ENCODE results near the gene MLXIP. TPM values are rescaled to one million over a fixed set of nuclear protein-coding genes. Genes with fewer than 3 reads are reported as not detected.

The MLXIP gene, protein sequence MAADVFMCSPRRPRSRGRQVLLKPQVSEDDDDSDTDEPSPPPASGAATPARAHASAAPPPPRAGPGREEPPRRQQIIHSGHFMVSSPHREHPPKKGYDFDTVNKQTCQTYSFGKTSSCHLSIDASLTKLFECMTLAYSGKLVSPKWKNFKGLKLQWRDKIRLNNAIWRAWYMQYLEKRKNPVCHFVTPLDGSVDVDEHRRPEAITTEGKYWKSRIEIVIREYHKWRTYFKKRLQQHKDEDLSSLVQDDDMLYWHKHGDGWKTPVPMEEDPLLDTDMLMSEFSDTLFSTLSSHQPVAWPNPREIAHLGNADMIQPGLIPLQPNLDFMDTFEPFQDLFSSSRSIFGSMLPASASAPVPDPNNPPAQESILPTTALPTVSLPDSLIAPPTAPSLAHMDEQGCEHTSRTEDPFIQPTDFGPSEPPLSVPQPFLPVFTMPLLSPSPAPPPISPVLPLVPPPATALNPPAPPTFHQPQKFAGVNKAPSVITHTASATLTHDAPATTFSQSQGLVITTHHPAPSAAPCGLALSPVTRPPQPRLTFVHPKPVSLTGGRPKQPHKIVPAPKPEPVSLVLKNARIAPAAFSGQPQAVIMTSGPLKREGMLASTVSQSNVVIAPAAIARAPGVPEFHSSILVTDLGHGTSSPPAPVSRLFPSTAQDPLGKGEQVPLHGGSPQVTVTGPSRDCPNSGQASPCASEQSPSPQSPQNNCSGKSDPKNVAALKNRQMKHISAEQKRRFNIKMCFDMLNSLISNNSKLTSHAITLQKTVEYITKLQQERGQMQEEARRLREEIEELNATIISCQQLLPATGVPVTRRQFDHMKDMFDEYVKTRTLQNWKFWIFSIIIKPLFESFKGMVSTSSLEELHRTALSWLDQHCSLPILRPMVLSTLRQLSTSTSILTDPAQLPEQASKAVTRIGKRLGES
- total RNA-seq (67.6 TPM), polyA plus RNA-seq (ENCODE audit: insufficient read depth, low read depth, low replicate concordance) (10.9 TPM)
- long read RNA-seq, donor 1, full-length matches to known transcripts = 1 of 1 reads
- long read RNA-seq, donor 1, partial matches to known transcripts = 0 of 1 reads
- long read RNA-seq, donor 1, other reads (novel, unspliced or antisense) = 0 of 1 reads
- long read RNA-seq, donor 2, partial matches to known transcripts = 23 of 23 reads
- long read RNA-seq, donor 2, other reads (novel, unspliced or antisense) = 0 of 23 reads
- long read RNA-seq, donor 3, full-length matches to known transcripts = 2 of 2 reads
- long read RNA-seq, donor 3, partial matches to known transcripts = 0 of 2 reads
- long read RNA-seq, donor 3, other reads (novel, unspliced or antisense) = 0 of 2 reads
- long read RNA-seq, donor 4 = 0 reads
- long read RNA-seq, donor 5 = 0 reads
- long read RNA-seq, donor 6 = 0 reads
- long read RNA-seq, donor 7, full-length matches to known transcripts = 30 of 133 reads
- long read RNA-seq, donor 7, partial matches to known transcripts = 55 of 133 reads
- long read RNA-seq, donor 7, other reads (novel, unspliced or antisense) = 48 of 133 reads
- long read RNA-seq, donor 8, full-length matches to known transcripts = 2 of 2 reads
- long read RNA-seq, donor 8, partial matches to known transcripts = 0 of 2 reads
- long read RNA-seq, donor 8, other reads (novel, unspliced or antisense) = 0 of 2 reads
- long read RNA-seq, donor 9, full-length matches to known transcripts = 1 of 1 reads
- long read RNA-seq, donor 9, partial matches to known transcripts = 0 of 1 reads
- long read RNA-seq, donor 9, other reads (novel, unspliced or antisense) = 0 of 1 reads
- long read RNA-seq, donor 10, full-length matches to known transcripts = 3 of 8 reads
- long read RNA-seq, donor 10, partial matches to known transcripts = 5 of 8 reads
- long read RNA-seq, donor 10, other reads (novel, unspliced or antisense) = 0 of 8 reads

DNA sequence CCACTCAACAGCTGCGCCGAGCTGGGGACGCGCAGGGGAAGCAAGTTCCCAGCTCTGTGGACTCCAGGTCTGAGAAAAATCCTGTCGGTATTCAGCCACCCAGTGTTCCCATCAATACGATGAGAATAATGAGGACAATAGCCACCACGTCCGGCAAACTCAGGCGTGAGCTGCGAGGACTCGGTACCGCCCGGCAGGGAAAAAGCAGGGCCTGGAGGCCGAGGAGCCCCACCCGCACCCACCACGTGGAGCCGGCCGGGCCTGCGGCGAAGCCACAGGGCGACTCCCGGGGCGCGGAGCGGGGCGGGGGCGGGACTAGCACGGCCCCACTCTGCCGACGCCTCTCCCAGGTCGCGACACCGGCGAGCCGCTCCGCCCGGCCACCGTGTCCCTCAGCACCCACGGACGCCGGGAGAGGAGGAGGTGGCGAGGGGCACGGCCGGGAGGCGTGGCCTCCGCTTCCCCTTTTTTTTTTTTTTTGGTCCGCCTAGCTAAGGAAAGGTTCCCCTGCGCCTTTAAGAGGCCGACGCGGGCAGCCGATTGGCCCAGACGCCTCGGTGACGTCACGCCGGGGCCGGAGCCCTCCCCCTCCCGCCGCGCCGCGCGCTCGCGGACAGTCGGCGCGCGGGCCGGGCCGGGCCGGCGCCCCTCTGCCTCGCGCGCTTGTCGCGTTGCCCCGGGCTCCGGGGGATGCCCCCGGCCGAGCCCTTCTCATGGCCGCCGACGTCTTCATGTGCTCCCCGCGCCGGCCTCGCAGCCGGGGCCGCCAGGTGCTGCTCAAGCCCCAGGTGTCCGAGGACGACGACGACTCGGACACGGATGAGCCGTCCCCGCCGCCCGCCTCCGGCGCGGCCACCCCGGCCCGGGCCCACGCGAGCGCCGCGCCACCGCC, at the start of gene MLXIP:
Gene MLXIP, plus strand, starts transcription at position 616 of the 892 bp plus-strand sequence. Its CDS starts 98 bp downstream, at position 714.
- Histone ChIP-seq H3K27ac (ENCODE audit: low read depth in 2 of 2, low read length in 2 of 2) (peak within 1 kb of the TSS; percentile 68 to 81), H3K27me3 (ENCODE audit: control insufficient read depth, insufficient read depth, low read length) (no peaks in the 10 kb centered on the region), H3K4me3 (ENCODE audit: low read length in 3 of 3) (peak within 1 kb of the TSS; percentile 78 to 94 (median 83)), H3K36me3 (ENCODE audit: control insufficient read depth in 2 of 3, insufficient read depth in 3 of 3, low read length in 3 of 3) (no peaks in the 10 kb centered on the region), H3K9ac (ENCODE audit: low read length in 3 of 3) (peak within 1 kb of the TSS; percentile 46 to 93 (median 89)), H3K4me1 (ENCODE audit: control insufficient read depth in 2 of 3, insufficient read depth in 2 of 3, low read depth in 1 of 3, low read length in 3 of 3) (peaks cover 0 to 25% (median 14%) of the 10 kb centered on the region in 3 donors), H3K9me3 (ENCODE audit: control insufficient read depth in 2 of 3, insufficient read depth in 1 of 3, low read length in 3 of 3) (no peaks in the 10 kb centered on the region)
- TF ChIP-seq, protein P1, sequence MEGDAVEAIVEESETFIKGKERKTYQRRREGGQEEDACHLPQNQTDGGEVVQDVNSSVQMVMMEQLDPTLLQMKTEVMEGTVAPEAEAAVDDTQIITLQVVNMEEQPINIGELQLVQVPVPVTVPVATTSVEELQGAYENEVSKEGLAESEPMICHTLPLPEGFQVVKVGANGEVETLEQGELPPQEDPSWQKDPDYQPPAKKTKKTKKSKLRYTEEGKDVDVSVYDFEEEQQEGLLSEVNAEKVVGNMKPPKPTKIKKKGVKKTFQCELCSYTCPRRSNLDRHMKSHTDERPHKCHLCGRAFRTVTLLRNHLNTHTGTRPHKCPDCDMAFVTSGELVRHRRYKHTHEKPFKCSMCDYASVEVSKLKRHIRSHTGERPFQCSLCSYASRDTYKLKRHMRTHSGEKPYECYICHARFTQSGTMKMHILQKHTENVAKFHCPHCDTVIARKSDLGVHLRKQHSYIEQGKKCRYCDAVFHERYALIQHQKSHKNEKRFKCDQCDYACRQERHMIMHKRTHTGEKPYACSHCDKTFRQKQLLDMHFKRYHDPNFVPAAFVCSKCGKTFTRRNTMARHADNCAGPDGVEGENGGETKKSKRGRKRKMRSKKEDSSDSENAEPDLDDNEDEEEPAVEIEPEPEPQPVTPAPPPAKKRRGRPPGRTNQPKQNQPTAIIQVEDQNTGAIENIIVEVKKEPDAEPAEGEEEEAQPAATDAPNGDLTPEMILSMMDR (IDR thresholded peaks at IDR 0.05; ENCODE audit: borderline replicate concordance, extremely low read depth, insufficient read depth) = no peak
- intact Hi-C loops (cut with DNase I) = no loop called here
- DNase-seq = peak; percentile 93 to 98 (median 95)
- FAIRE-seq = no peak

DNA sequence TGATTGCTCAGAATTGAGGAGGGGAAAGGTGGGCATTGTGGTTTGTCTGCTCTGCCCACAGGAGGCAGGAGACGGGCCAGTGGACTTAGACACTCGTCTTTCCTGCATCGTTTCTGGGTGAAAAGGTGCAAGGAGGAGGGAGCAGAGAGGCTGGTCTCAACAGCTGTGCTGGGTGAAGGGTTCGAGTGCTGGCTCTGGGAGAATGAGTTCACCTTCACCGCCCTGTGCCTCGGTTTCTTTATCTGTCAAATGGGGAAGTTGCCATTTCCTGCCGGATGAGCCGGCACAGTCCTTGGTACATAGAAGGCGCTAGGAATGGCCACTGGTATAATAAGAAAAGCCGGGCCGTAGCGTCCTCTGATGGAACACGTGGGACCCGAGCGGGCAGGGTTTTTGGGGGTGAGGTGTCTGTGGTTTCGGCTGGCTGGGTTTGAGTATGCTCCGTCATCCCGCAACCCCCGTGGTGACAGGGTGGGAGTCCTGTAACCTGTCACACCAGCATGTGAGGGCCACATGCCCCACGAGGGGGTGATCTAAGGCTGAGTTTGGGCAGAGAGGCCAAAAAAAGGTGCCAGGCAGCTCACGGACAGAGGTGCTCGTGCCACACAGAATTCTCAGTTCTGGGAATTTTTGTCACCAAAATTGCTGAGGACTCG, 49.5 kb upstream of the MLXIP start:
- H3K9me3 ChIP-seq (ENCODE audit: control insufficient read depth in 2 of 3, insufficient read depth in 1 of 3, low read length in 3 of 3) = no peaks in the 10 kb centered on the region
- intact Hi-C loops (cut with DNase I) = no loop called here
- H3K36me3 ChIP-seq (ENCODE audit: control insufficient read depth in 2 of 3, insufficient read depth in 3 of 3, low read length in 3 of 3) = no peaks in the 10 kb centered on the region
- H3K27me3 ChIP-seq (ENCODE audit: control insufficient read depth, insufficient read depth, low read length) = no peaks in the 10 kb centered on the region
- peaks cover 0 to 38% (median 17%) of the 10 kb centered on the region in 3 donors for H3K4me1 ChIP-seq (ENCODE audit: control insufficient read depth in 2 of 3, insufficient read depth in 2 of 3, low read depth in 1 of 3, low read length in 3 of 3)
- FAIRE-seq (no peak), DNase-seq (no peak)
- TF ChIP-seq, protein P1 (IDR thresholded peaks at IDR 0.05; ENCODE audit: borderline replicate concordance, extremely low read depth, insufficient read depth) = peak; percentile 34
- peak overlapping the region in 1 of 3 donors; percentile 56 for H3K9ac ChIP-seq (ENCODE audit: low read length in 3 of 3)
- no peak overlapping the region for H3K4me3 ChIP-seq (ENCODE audit: low read length in 3 of 3)
- H3K27ac ChIP-seq (ENCODE audit: low read depth in 2 of 2, low read length in 2 of 2) = peak overlapping the region; percentile 85 to 89
